GDM1 (cell line): ENCODE results near the gene JDP2.

Experiments
- DNase-seq: peaks from one replicate; lab custom pipeline; 2025; lab: John Stamatoyannopoulos, UW

Gene JDP2

GRCh38 chr14:75514673-75515628 lies 87.1 kb downstream of the JDP2 start:
- DNase-seq = no peak

- DNase-seq = peak; percentile 11
These were observed 87.8 kb downstream of the JDP2 start for GRCh38 chr14:75515629-75515996.

GRCh38 chr14:75518625-75519024 lies 90.8 kb downstream of the JDP2 start:
- peak; percentile 34 for DNase-seq

GRCh38 chr14:75519394-75519793 lies 91.6 kb downstream of the JDP2 start:
- no peak for DNase-seq

- DNase-seq = no peak
These were observed 92.3 kb downstream of the JDP2 start for GRCh38 chr14:75519826-75520728.

GRCh38 chr14:75520852-75521251 lies 93.0 kb downstream of the JDP2 start:
- no peak for DNase-seq

- no peak for DNase-seq
These were observed 93.8 kb downstream of the JDP2 start for GRCh38 chr14:75521415-75522199.

- DNase-seq = peak; percentile 29
These were observed 94.6 kb downstream of the JDP2 start, which contains the start of gene BATF for GRCh38 chr14:75522224-75522982. Gene BATF, plus strand, starts transcription at chr14:75522469. Its CDS starts 214 bp downstream, at chr14:75522683.

- no peak for DNase-seq
These were observed 95.1 kb downstream of the JDP2 start for GRCh38 chr14:75522983-75523318.
